ENCODE measurements around the gene ADGRF5. TPM values are rescaled to one million over a fixed set of nuclear protein-coding genes. Genes with fewer than 3 reads are reported as not detected.

The ADGRF5 gene
- total RNA-seq, 1 experiment from 2014 or later = 0.07 TPM

GRCh38 chr6:46930331-46930730, 8.6 kb upstream of the ADGRF5 start:
- no peak for DNase-seq (ENCODE audit: low read depth)

GRCh38 chr6:46927066-46927465, 5.3 kb upstream of the ADGRF5 start:
- DNase-seq (ENCODE audit: low read depth) = peak; percentile 66

- DNase-seq (ENCODE audit: low read depth) = peak; percentile 86
These were observed 4.7 kb upstream of the ADGRF5 start for GRCh38 chr6:46926481-46926880.

- DNase-seq (ENCODE audit: low read depth) = peak; percentile 88
These were observed 4.0 kb upstream of the ADGRF5 start for GRCh38 chr6:46925563-46926253.

GRCh38 chr6:46923476-46923875, 1.7 kb upstream of the ADGRF5 start:
- no peak for DNase-seq (ENCODE audit: low read depth)

- no peak for DNase-seq (ENCODE audit: low read depth)
These were observed 679 bp downstream of the ADGRF5 start for GRCh38 chr6:46921059-46921458.

- DNase-seq (ENCODE audit: low read depth) = peak; percentile 52
These were observed 2.9 kb downstream of the ADGRF5 start for GRCh38 chr6:46918806-46919205.

DNA sequence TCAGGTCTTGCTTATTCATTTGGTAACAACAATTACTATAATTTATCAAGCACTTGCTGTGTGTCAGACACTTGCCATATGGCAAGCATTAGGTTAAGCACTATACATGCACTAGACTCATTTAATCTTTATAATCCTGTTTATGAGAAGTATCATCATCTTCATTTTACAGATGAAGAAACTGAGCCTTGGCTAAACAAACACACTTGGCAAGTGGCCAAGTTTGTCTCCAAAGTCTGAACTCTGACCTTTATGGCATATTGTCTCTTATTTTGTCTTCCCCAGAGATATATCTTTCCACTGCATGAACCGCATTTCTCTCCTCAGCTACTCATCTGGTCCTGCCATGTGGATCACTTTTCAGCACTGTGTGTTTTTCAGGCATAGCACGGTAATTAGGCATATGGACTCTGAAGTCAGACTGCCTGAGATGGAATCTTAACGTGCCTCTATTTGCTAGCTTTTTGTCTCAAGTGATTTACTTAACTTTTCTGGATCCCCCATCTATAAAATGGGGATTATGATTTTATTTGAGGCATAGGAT, 4.7 kb downstream of the ADGRF5 start:
- DNase-seq (ENCODE audit: low read depth) = no peak

DNA sequence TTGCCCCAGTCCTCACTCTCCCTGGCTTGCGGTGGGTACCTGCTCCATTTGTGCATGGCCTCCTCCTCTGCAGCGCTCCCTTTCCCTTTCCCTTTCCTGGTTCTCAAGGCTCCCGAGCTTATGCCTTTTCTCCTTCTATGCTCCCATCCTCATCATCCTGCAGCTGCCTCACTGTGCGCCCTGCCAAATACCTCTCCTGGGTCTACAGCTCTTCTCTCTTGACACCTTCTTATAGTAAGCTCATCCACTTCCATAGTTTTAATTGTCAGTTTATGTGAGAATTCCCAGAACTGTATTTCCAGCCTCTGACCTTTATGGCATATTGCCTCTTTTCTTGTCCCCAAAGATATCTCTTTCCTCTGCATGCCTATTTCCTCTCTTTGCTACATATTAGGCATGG, 5.9 kb downstream of the ADGRF5 start:
- DNase-seq (ENCODE audit: low read depth) = no peak

GRCh38 chr6:46915380-46915779, 6.4 kb downstream of the ADGRF5 start:
- no peak for DNase-seq (ENCODE audit: low read depth)

GRCh38 chr6:46914279-46914810, 7.4 kb downstream of the ADGRF5 start:
- DNase-seq (ENCODE audit: low read depth) = peak; percentile 49

- DNase-seq (ENCODE audit: low read depth) = peak; percentile 65
These were observed 12.4 kb downstream of the ADGRF5 start for GRCh38 chr6:46909371-46909770.

GRCh38 chr6:46906776-46907175, 15.0 kb downstream of the ADGRF5 start:
- DNase-seq (ENCODE audit: low read depth) = no peak

GRCh38 chr6:46904117-46904516, 17.6 kb downstream of the ADGRF5 start:
- no peak for DNase-seq (ENCODE audit: low read depth)

DNA sequence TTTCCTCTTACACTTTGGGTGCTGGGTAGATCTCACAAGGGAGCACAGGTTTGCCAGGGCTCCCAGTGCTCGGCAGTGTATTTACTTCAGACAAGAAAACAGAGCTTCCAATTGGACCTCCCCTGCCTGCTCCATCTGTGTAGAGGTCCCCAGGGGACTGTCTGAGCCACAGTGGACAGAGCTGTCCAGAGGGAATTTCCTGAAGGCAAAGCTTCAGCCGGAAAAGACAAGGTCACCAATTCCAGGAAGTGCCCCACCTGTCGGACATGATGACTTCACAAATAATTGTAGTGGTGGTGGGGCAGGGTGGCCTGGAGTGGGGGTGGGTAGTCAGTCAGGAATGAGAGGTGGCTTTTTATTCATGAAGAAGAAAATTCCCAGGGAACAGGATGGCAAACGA, 18.6 kb downstream of the ADGRF5 start:
- DNase-seq (ENCODE audit: low read depth) = peak; percentile 24

DNA sequence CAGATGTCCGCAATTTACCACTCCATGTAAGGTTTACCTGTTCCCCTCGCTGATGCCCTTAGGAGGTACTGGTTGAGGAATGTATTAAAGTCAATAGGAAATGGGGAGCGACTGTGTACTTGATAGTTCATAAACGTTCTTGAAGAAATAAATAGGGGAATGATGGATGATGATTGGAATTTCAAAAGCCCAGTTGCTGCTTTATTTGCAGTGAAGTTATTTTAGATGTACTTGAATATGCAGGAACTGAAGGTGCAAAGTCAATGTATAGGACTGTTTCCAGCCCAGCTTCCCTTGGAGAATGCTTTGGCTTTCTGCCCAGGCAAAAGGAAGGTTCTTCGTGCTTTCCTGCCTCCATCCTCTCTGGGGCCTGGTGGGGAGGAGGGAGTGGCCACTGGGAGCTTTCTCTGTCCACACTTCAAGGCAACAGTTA, 19.8 kb downstream of the ADGRF5 start:
- peak; percentile 13 for DNase-seq (ENCODE audit: low read depth)

DNA sequence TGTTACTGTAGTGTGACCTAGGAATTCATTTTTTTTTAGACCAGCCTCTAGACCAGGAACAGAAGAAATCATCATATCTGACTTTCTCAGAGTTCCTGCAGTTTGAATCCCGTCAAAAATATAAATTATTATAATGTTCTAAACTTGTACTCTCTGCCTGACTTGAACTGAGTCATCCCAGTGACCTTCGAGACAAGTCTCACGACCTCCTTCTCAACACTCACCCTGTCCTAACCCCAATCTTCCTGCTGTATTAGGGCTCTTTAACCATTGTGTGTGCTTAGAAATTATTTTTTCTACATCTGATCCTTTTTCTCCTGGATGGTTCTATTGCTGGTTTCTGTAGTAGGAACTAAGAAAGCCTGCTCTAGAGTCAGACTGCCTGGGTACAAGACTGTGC, 21.5 kb downstream of the ADGRF5 start:
- no peak for DNase-seq (ENCODE audit: low read depth)

- peak; percentile 10 for DNase-seq (ENCODE audit: low read depth)
These were observed 22.1 kb downstream of the ADGRF5 start for GRCh38 chr6:46899659-46900058.

DNA sequence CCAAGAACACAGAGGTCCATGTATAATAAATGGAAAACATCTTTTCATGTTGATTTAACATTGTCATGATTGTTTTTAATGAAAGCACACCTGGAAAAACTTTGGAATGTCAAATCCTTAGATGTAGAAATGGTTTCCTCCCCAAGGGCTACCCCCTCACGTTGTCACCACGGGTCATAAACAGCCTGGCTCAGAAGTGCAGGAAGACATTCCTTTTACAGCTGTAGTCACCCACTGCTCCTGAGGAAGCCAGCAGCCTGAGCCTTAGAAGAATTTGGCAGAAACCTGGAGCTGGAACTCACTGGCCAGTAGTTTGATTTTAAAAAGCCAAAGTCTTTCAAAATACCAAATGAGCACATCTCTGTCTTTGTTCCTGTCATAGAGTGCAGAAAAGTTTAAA, 23.7 kb downstream of the ADGRF5 start:
- DNase-seq (ENCODE audit: low read depth) = peak; percentile 45

GRCh38 chr6:46896871-46897270, 24.9 kb downstream of the ADGRF5 start:
- DNase-seq (ENCODE audit: low read depth) = no peak

DNA sequence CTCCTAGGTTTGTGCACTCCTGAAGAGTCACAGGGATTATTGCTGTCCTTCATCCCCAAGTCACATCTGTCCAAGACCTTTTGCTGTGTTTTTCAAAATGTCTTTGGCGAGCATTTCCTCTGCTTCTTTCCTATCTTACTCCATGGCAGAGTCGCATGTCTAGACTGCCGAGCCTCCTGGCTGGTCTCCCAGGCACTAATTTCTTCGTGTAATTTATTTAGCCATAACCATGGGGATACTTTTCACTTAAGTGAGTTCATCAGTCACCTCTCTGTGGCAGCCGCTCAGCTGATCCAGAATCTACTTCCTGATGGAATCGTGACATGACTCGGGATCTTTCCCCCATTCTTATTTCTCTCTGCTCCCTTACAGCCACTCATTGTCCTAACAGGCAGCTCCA, 25.8 kb downstream of the ADGRF5 start:
- peak; percentile 39 for DNase-seq (ENCODE audit: low read depth)

DNA sequence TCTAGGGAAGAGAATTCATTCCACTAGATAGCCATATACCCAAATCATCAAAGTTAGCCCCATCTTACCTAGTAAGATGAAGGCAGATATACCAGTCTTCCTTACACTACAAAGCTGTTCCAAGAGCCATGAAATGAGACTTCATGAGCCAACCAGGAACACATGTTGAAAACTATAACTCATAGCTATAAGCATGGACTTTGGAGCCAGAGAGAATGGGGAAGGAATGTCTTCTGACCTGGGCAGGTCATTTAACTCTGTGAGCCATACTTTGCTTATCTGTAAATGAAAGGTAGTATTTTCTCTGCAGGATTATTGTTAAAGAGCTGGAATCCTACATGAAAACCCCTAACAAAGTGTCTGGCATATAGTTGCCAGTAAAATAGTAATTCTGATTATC, 27.3 kb downstream of the ADGRF5 start:
- no peak for DNase-seq (ENCODE audit: low read depth)

DNA sequence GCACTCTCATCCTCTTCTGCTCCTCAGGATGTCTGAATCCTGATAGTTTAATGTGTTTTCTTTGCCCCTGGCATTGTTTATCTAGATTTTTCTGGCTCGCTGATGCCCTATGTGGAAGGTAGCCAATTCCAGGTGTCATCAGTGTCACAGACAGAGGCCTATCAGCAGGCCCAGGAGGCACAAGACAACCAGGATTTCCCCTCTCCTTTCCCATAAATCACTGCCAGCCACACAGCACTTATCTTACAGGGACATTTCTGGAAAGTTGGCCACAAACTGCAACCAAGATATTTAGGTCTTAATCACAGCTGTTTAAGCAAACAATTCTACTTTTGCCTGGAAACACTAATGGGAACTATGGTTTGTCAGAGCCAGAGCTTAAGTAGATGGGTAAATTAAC, 28.1 kb downstream of the ADGRF5 start:
- peak; percentile 84 for DNase-seq (ENCODE audit: low read depth)

Data from M059J (cell line).